K562 (cell line): ENCODE data around the gene SUPT3H. TPM values are rescaled to one million over a fixed set of nuclear protein-coding genes. Genes with fewer than 3 reads are reported as not detected.

Experiments
- ATAC-seq: fragments of 200-7000 bp; cut with Tn5 transposase; 3 replicates; pipeline ENCODE4 v1.9.1; 2020; ENCODE audit warnings: moderate library complexity
- BruUV-seq: library from RNA; stranded (reverse); fragments of 400-500 nt; replicated peaks from 2 replicates; lab custom pipeline; 2021; lab: Mats Ljungman, UMichigan
- CTCF ChIA-PET: fragments of 300-600 bp; formaldehyde crosslinking; extraction: SDS; loops from one replicate; lab custom pipeline; 2021; ENCODE audit warnings: low intra/inter-chr PET ratio; lab: Yijun Ruan, JAX
- POLR2A ChIA-PET: fragments of 300-600, 350-650 bp; sonication (Branson Sonifier 250); formaldehyde crosslinking; extraction: SDS; loops from one replicate; lab custom pipeline; 2021; ENCODE audit warnings: antibody characterized with exemption, inconsistent platforms; lab: Yijun Ruan, JAX
- DNase-seq, 4 experiments: peaks; one replicate each; pipeline versions ENCODE4 v3.0.0 to v3.0.0-alpha.2; 2011 to 2018; ENCODE audit warnings: low spot score in 3 of 4, mixed read lengths in 3 of 4; ENCODE audit errors: extremely low read depth in 1 of 4
- FAIRE-seq: peaks from 2 replicates; lab custom pipeline; 2011; peaks lifted over from hg19 to GRCh38; lab: Jason Lieb, UNC
- H2AFZ ChIP-seq: 2 replicates; pipeline ENCODE4 v1.6.0; 2011; ENCODE audit warnings: low read depth, low read length, control low read depth, inconsistent platforms
- H3K27ac ChIP-seq: fragments of 200-600 bp; 3 replicates; pipeline ENCODE4 v1.8.0; 2011; ENCODE audit warnings: low read depth, mild to moderate bottlenecking, control low read depth, inconsistent platforms, low read length, moderate library complexity, mixed read lengths; ENCODE audit errors: extremely low read depth
- H3K27me3 ChIP-seq, 2 experiments: fragments of 300-600 bp in 1 of 2; 2 replicates in 1 of 2; 3 replicates in 1 of 2; pipeline versions ENCODE4 v1.6.0 to v1.8.0; 2011; ENCODE audit warnings: inconsistent platforms in 2 of 2, low read length in 2 of 2, mild to moderate bottlenecking in 1 of 2, mixed read lengths in 1 of 2, moderate library complexity in 1 of 2; ENCODE audit not compliant: control insufficient read depth in 2 of 2, insufficient read depth in 2 of 2
- H3K36me3 ChIP-seq: fragments of 300-600 bp; 3 replicates; pipeline ENCODE4 v1.8.0; 2011; ENCODE audit warnings: mild to moderate bottlenecking, low read length, inconsistent platforms; ENCODE audit not compliant: control insufficient read depth, insufficient read depth
- H3K4me1 ChIP-seq, 2 experiments: fragments of 200-600 bp in 1 of 2; replicated peaks in 1 of 2; 2 replicates in 1 of 2; 3 replicates in 1 of 2; pipeline versions ENCODE4 v1.5.1 to v1.8.0; 2011; ENCODE audit warnings: inconsistent platforms in 2 of 2, low read length in 2 of 2, mild to moderate bottlenecking in 1 of 2, mixed read lengths in 1 of 2, moderate library complexity in 1 of 2; ENCODE audit not compliant: control insufficient read depth in 2 of 2, insufficient read depth in 2 of 2
- H3K4me2 ChIP-seq: 2 replicates; pipeline ENCODE4 v1.6.1; 2011; ENCODE audit warnings: low read length, control low read depth, inconsistent platforms, mixed read lengths; ENCODE audit not compliant: insufficient read depth
- H3K4me3 ChIP-seq: fragments of 200-600 bp; sonication (generic), shearing (Covaris generic); 2 replicates; pipeline ENCODE4 v1.5.1; 2016; ENCODE audit warnings: control low read depth, inconsistent platforms
- H3K79me2 ChIP-seq: fragments of 200-600 bp; 3 replicates; pipeline ENCODE4 v1.8.0; 2011; ENCODE audit warnings: low read length, inconsistent platforms; ENCODE audit not compliant: control insufficient read depth, insufficient read depth
- H3K9ac ChIP-seq, 2 experiments: 2 replicates each; pipeline versions ENCODE4 v1.6.0 to v1.6.1; 2011; ENCODE audit warnings: low read depth in 2 of 2, low read length in 2 of 2, control low read depth in 1 of 2, inconsistent platforms in 1 of 2, mild to moderate bottlenecking in 1 of 2, mixed read lengths in 1 of 2; ENCODE audit not compliant: insufficient read depth in 1 of 2
- H3K9me1 ChIP-seq: one replicate; pipeline ENCODE4 v1.6.0; 2011; ENCODE audit warnings: inconsistent platforms, mild to moderate bottlenecking, low read length, moderate library complexity; ENCODE audit not compliant: control insufficient read depth, insufficient read depth
- H3K9me3 ChIP-seq: replicated peaks from 2 replicates; pipeline ENCODE4 v1.5.1; 2011; ENCODE audit warnings: low read depth, low read length, inconsistent platforms; ENCODE audit not compliant: control insufficient read depth, insufficient read depth
- H4K20me1 ChIP-seq: replicated peaks from 2 replicates; pipeline ENCODE4 v1.6.1; 2011; ENCODE audit warnings: low read length, inconsistent platforms, mixed read lengths; ENCODE audit not compliant: control insufficient read depth, insufficient read depth
- CBX5 ChIP-seq: IDR thresholded peaks from 2 replicates; pipeline ENCODE4 v1.6.1; 2014; ENCODE audit warnings: low read depth, borderline replicate concordance
- CEBPB ChIP-seq: fragments of 450-650 bp; IDR thresholded peaks from 2 replicates; pipeline ENCODE4 v1.6.1; 2016; ENCODE audit warnings: missing genetic modification characterization, missing compliant biosample characterization
- CHCHD3 ChIP-seq: fragments of 250-450 bp; sonication (Bioruptor Pico); IDR thresholded peaks from 2 replicates; pipeline ENCODE4 v2.1.2; 2022; ENCODE audit warnings: mild to moderate bottlenecking
- COPS2 ChIP-seq: fragments of 450-650 bp; conservative IDR thresholded peaks from 2 replicates; pipeline ENCODE4 v1.6.1; 2016; ENCODE audit warnings: mild to moderate bottlenecking, moderate library complexity
- JUNB ChIP-seq: fragments of 450-650 bp; formaldehyde crosslinking; conservative IDR thresholded peaks from 2 replicates; pipeline ENCODE4 v1.4.0; 2020; ENCODE audit warnings: mild to moderate bottlenecking
- MCM2 ChIP-seq: fragments of 450-650 bp; IDR thresholded peaks from 2 replicates; pipeline ENCODE4 v1.6.1; 2017; ENCODE audit warnings: low read depth, mild to moderate bottlenecking
- PCBP1 ChIP-seq: fragments of 200-400 bp; formaldehyde crosslinking; IDR thresholded peaks from 2 replicates; pipeline ENCODE4 v1.6.1; 2018; ENCODE audit warnings: mild to moderate bottlenecking, low read depth, low read length; ENCODE audit not compliant: poor library complexity, severe bottlenecking
- POLR2A ChIP-seq: fragments of 450-650 bp; conservative IDR thresholded peaks from 2 replicates; pipeline ENCODE4 v1.6.1; 2016
- POLR2H ChIP-seq: IDR thresholded peaks from 2 replicates; pipeline ENCODE4 v1.6.1; 2016; ENCODE audit warnings: missing genetic modification characterization, low read depth, mild to moderate bottlenecking, control low read depth, missing compliant biosample characterization, moderate library complexity
- RBFOX2 ChIP-seq: fragments of 200-400 bp; formaldehyde crosslinking; IDR thresholded peaks from 2 replicates; pipeline ENCODE4 v1.6.1; 2017; ENCODE audit warnings: low read depth, mild to moderate bottlenecking, low read length, moderate library complexity
- RBM14 ChIP-seq: fragments of 200-400 bp; formaldehyde crosslinking; IDR thresholded peaks from 2 replicates; pipeline ENCODE4 v1.6.1; 2018; ENCODE audit warnings: low read depth, mild to moderate bottlenecking, low read length, moderate library complexity, borderline replicate concordance; ENCODE audit not compliant: insufficient read depth
- SMARCA5 ChIP-seq: fragments of 450-650 bp; IDR thresholded peaks from 2 replicates; pipeline ENCODE4 v1.6.1; 2016
- SRSF7 ChIP-seq: fragments of 200-400 bp; formaldehyde crosslinking; optimal IDR thresholded peaks from 2 replicates; pipeline ENCODE3; 2017; ENCODE audit warnings: mild to moderate bottlenecking, low read depth, low read length
- ZNF280A ChIP-seq: fragments of 450-650 bp; IDR thresholded peaks from 2 replicates; pipeline ENCODE4 v1.6.1; 2018; ENCODE audit warnings: mild to moderate bottlenecking, low read depth; ENCODE audit not compliant: partially characterized antibody
- WGBS: fragments of 100-300 bp; shearing (Covaris generic); methylation state at CpG from one replicate; pipeline ENCODE4 v1.1.6; 2016; ENCODE audit warnings: low coverage, mixed read lengths; ENCODE audit not compliant: insufficient coverage; ENCODE audit errors: missing lambda C conversion rate; 5-methylcytosine and 5-hydroxymethylcytosine counted together
- in situ Hi-C: fragments of 300-500 bp; cut with MboI; formaldehyde crosslinking; loops from 4 replicates; pipeline ENCODE4 v1.15.0; 2018; ENCODE audit warnings: inconsistent platforms, mixed read lengths
- intact Hi-C: fragments of 100-400 bp; cut with micrococcal nuclease; formaldehyde crosslinking; loops from 2 replicates; pipeline ENCODE4 v1.14.2; 2022
- polyA plus RNA-seq, 8 experiments: library from polyadenylated mRNA; depleted of rRNA in 4 of 8; stranded (reverse) in 5 of 8; unstranded in 3 of 8; fragments of >200 nt; fragmentation: Nextera tagmentation in 2 of 8; fragmentation: Illumina TruSeq in 1 of 8; extraction: Ambion mirVana in 2 of 8; extraction: Trizol in 1 of 8; gene quantifications; 2 replicates each; pipeline versions ENCODE4 v1.2.1 to v1.2.3, GENCODE V29; 2011 to 2014; ENCODE audit warnings: inconsistent platforms in 1 of 8, missing spikeins in 1 of 8
- total RNA-seq, 7 experiments: library from RNA; depleted of rRNA in 6 of 7; stranded (reverse); fragments of >200 nt in 6 of 7; fragmentation: Illumina TruSeq in 2 of 7; extraction: Trizol in 2 of 7; gene quantifications; 2 replicates each; pipeline versions ENCODE4 v1.2.1 to v1.2.3, GENCODE V29; 2011 to 2021; ENCODE audit warnings: low replicate concordance in 1 of 7

SUPT3H gene
- total and polyA plus RNA-seq, 9 of the 15 experiments (the other 6 are each of a cell fraction or from before 2014, with no cell fraction given): 7.2 to 16.3 (median 11.9) TPM

DNA sequence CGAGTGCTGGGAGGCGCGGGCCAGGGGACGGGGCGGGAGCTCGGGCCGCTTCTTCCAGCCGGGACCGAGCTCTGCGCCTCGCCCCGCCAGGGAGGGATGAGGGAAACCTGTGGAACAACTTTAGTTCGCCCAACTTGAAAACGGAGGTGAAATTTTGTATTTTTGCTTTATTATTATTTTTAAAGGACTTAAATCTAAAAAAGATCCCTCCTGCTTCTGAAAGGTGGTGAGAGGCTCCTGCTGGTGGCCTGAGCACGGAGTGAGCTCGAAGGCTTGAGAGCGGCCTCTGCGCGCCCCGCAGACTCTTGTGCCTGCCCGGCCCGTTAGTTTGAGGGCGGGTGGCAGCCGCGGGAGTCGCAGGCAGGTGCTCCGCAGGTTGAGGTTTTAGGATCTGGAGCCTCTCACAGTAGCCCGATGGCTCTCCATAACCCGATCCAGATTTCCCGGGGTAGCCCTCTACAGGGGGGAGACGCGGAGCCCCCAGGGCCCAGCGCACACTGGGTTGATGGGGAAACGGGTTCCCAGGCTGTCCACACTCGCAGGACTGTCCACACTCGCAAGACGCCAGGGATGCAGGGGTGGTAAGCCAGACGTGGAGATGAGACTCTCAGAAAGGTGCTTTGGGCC, 46.2 kb upstream of the SUPT3H start:
- Histone ChIP-seq H3K79me2 (no peaks in the 10 kb centered on the region), H3K9me1 (no peaks in the 10 kb centered on the region), H2AFZ (no peak overlapping the region), H3K9ac (no peak overlapping the region), H3K27ac (no peak overlapping the region), H3K4me3 (no peak overlapping the region), H3K4me1 (peaks cover 0 to 41% of the 10 kb centered on the region in 2 experiments; a peak in 4 of 5 replicates), H3K36me3 (no peaks in the 10 kb centered on the region), H3K27me3 (peaks cover 9 to 19% of the 10 kb centered on the region in 2 experiments; a peak in 4 of 5 replicates), H4K20me1 (no peaks in the 10 kb centered on the region), H3K4me2 (no peak overlapping the region), H3K9me3 (no peaks in the 10 kb centered on the region)
- no peak for DNase-seq
- TF ChIP-seq JUNB (CRISPR knock-in tag): no peak
- peak; percentile 12; the same call in 1 of the 2 replicates for TF ChIP-seq RBFOX2
- WGBS: 91% methylated on average over 30 of the region's 38 CpGs
- in situ Hi-C loops: no loop called here
- intact Hi-C loops: loop anchor here (5.0 kb wide), 2 partner anchors 38 to 128 kb away; no protein-coding TSS in a partner anchor
- ChIA-PET CTCF (no interaction called here), POLR2A (no interaction called here)
- no peak for ATAC-seq
- no peak for FAIRE-seq
- no TSS peak for BruUV-seq

DNA sequence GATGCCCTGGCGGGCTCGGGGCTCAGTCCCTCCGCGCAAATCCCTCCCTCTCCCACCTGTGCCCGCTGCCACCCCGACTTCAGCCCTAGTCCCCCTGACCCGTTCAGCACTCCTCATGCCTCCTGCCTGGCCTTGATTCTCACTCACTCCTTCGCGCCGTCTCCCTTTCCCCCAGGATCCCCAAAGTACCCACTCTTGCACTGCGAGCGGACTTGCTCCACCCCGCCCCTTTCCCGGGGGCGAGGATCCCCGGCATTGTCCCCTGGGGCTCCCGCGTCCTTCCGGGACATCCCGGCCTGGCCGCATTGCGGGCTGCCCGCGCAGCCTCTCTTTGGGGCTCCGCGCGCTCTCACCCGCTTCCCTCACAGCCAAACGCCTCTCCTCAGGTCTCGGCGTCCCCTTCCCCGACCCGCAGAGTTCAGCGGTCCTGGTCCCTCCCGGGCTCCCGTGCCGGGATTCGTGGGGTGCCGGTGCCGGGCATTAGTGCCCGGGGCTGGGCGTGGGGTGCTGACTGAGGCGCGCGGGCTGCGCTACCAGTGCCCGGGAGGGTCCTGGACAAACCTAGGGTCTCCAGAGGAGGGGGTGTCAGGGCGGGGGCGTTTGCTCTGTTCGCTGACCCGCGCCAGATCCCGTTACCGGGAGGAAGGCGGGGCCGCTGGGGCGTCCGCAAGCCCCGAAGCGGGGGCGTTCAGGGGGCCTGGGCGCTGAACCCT, 45.5 kb upstream of the SUPT3H start:
- POLR2A ChIA-PET: no interaction called here
- DNase-seq: no peak
- no peak for FAIRE-seq
- no peak overlapping the region for H3K4me2 ChIP-seq
- H3K79me2 ChIP-seq: no peaks in the 10 kb centered on the region
- H3K27ac ChIP-seq: no peak overlapping the region
- no peaks in the 10 kb centered on the region for H3K9me1 ChIP-seq
- BruUV-seq: no TSS peak
- no peak overlapping the region for H3K9ac ChIP-seq
- H3K9me3 ChIP-seq: no peaks in the 10 kb centered on the region
- in situ Hi-C loops: no loop called here
- H3K4me3 ChIP-seq: peak overlapping the region; percentile 55
- 88% methylated on average over 46 of the region's 62 CpGs for WGBS
- CTCF ChIA-PET: no interaction called here
- H3K4me1 ChIP-seq: peaks cover 0 to 41% of the 10 kb centered on the region in 2 experiments; a peak in 4 of 5 replicates
- intact Hi-C loops: loop anchor here (5.0 kb wide), 2 partner anchors 39 to 129 kb away; no protein-coding TSS in a partner anchor
- H3K36me3 ChIP-seq: no peaks in the 10 kb centered on the region
- H4K20me1 ChIP-seq: no peaks in the 10 kb centered on the region
- H2AFZ ChIP-seq: no peak overlapping the region
- peaks cover 9 to 19% of the 10 kb centered on the region in 2 experiments; a peak in 4 of 5 replicates for H3K27me3 ChIP-seq
- ATAC-seq: no peak
- TF ChIP-seq COPS2 (no peak), MCM2 (no peak), ZNF280A (no peak), RBM14 (0 out of 2 replicates have a peak, but pooled peaks have one; percentile 35), CEBPB (no peak), SMARCA5 (no peak), RBFOX2 (peak; percentile 39), PCBP1 (peak; percentile 74), SRSF7 (peak; percentile 21), CHCHD3 (no peak), POLR2H (tag) (no peak), POLR2A (no peak), CBX5 (no peak)
